Testis (tissue), 3 donors: ENCODE measurements around the gene CPNE6. TPM values are rescaled to one million over a fixed set of nuclear protein-coding genes. Genes with fewer than 3 reads are reported as not detected.

ENCODE experiments used
- DNase-seq: peaks from one replicate; pipeline ENCODE4 v3.0.0-alpha.2; 2019
- H3K27ac ChIP-seq, 2 donors: fragments of 200-600 bp; sonication (generic); one replicate each; pipeline ENCODE4 v1.5.1; 2019
- H3K27me3 ChIP-seq: fragments of 200-600 bp; sonication (generic); one replicate; pipeline ENCODE4 v1.5.1; 2019
- H3K36me3 ChIP-seq: fragments of 200-600 bp; sonication (generic); one replicate; pipeline ENCODE4 v1.5.1; 2017; ENCODE audit warnings: low read depth; ENCODE audit errors: missing control alignments
- H3K4me1 ChIP-seq: fragments of 200-600 bp; sonication (generic); one replicate; pipeline ENCODE4 v1.5.1; 2019
- H3K4me3 ChIP-seq, 2 donors: fragments of 200-600 bp; sonication (generic); one replicate each; pipeline ENCODE4 v1.5.1; 2017 to 2019
- H3K9me3 ChIP-seq: fragments of 200-600 bp; sonication (generic); one replicate; pipeline ENCODE4 v1.5.1; 2017
- CTCF ChIP-seq, 3 experiments: fragments of 450-650 bp in 2 of 3; fragments of 200-600 bp in 1 of 3; sonication (generic) in 1 of 3; IDR thresholded peaks; one replicate each; pipeline ENCODE4 v1.5.1; 2016 to 2019; ENCODE audit warnings: antibody characterized with exemption in 3 of 3, mild to moderate bottlenecking in 2 of 3, moderate library complexity in 1 of 3
- POLR2A ChIP-seq: fragments of 450-650 bp; IDR thresholded peaks from one replicate; pipeline ENCODE4 v1.6.1; 2017; ENCODE audit warnings: antibody characterized with exemption, mild to moderate bottlenecking, moderate library complexity
- WGBS, 2 donors: methylation state at CpG; one replicate each; pipeline ENCODE4 v1.1.5; 2018; 5-methylcytosine and 5-hydroxymethylcytosine counted together
- intact Hi-C: fragments of 100-400 bp; cut with DNase I; formaldehyde crosslinking; loops from one replicate; pipeline ENCODE4 v1.15.1; 2023; ENCODE audit warnings: low total_unique reads
- polyA plus RNA-seq: library from polyadenylated mRNA; stranded (reverse); fragments of 350-450 nt; fragmentation: Illumina TruSeq; extraction: RNeasy Lipid Tissue Mini Kit (QIAGEN cat#74804); gene quantifications from one replicate; pipeline ENCODE4 v1.2.3, GENCODE V29; 2014; ENCODE audit warnings: low read depth, low replicate concordance; ENCODE audit not compliant: insufficient read depth
- total RNA-seq, 2 donors: library from RNA; depleted of rRNA; stranded (reverse); fragments of >200 nt; gene quantifications; one replicate each; pipeline ENCODE4 v1.2.3, GENCODE V29; 2016

CPNE6 gene
- total and polyA plus RNA-seq, 3 donors from 2014 or later = 0.12 to 5.7 (median 0.71) TPM

GRCh38 chr14:24110060-24110459 lies 38.7 kb downstream of the CPNE6 start:
- H3K36me3 ChIP-seq = no peaks in the 10 kb centered on the region
- 89 to 92% methylated on average over 9 of the region's 9 CpGs for WGBS, 2 donors
- DNase-seq = no peak
- H3K27me3 ChIP-seq = no peaks in the 10 kb centered on the region
- TF ChIP-seq POLR2A (no peak), CTCF (IDR thresholded peaks at IDR 0.05) (no peak)
- H3K4me3 ChIP-seq = no peak overlapping the region
- no peaks in the 10 kb centered on the region for H3K9me3 ChIP-seq
- H3K27ac ChIP-seq = no peak overlapping the region
- no peaks in the 10 kb centered on the region for H3K4me1 ChIP-seq
- intact Hi-C loops = no loop called here

- Histone ChIP-seq H3K27ac (no peak overlapping the region), H3K27me3 (no peaks in the 10 kb centered on the region), H3K36me3 (no peaks in the 10 kb centered on the region), H3K4me1 (peaks cover 3% of the 10 kb centered on the region), H3K4me3 (no peak overlapping the region), H3K9me3 (no peaks in the 10 kb centered on the region)
- TF ChIP-seq CTCF (IDR thresholded peaks at IDR 0.05) (no peak), POLR2A (no peak)
- no peak for DNase-seq
- 29 to 44% methylated on average over 1 of the region's 1 CpG for WGBS, 2 donors
- intact Hi-C loops = no loop called here
Measured at GRCh38 chr14:24110523-24110922, 39.2 kb downstream of the CPNE6 start.

- peaks cover 9% of the 10 kb centered on the region for H3K4me1 ChIP-seq
- no peaks in the 10 kb centered on the region for H3K9me3 ChIP-seq
- H3K27me3 ChIP-seq = no peaks in the 10 kb centered on the region
- H3K4me3 ChIP-seq = peak overlapping the region; percentile 68 to 76
- 13 to 23% methylated on average over 10 to 15 of the region's 15 CpGs for WGBS, 2 donors
- no peaks in the 10 kb centered on the region for H3K36me3 ChIP-seq
- TF ChIP-seq CTCF (IDR thresholded peaks at IDR 0.05) (no peak), POLR2A (no peak)
- DNase-seq = peak; percentile 21
- H3K27ac ChIP-seq = peak overlapping the region; percentile 99 to 100
- intact Hi-C loops = no loop called here
Measured at GRCh38 chr14:24113379-24113800, 42.0 kb downstream of the CPNE6 start.

GRCh38 chr14:24113801-24114531 lies 42.6 kb downstream of the CPNE6 start:
- H3K9me3 ChIP-seq = no peaks in the 10 kb centered on the region
- peak; percentile 88 for DNase-seq
- no peaks in the 10 kb centered on the region for H3K27me3 ChIP-seq
- peaks cover 9% of the 10 kb centered on the region for H3K4me1 ChIP-seq
- intact Hi-C loops = no loop called here
- TF ChIP-seq POLR2A = no peak
- TF ChIP-seq CTCF (IDR thresholded peaks at IDR 0.05) = peak in 1 of 3 experiments; percentile 9
- peak overlapping the region; percentile 99 to 100 for H3K27ac ChIP-seq
- H3K36me3 ChIP-seq = no peaks in the 10 kb centered on the region
- WGBS, 2 donors = 0 to 1% methylated on average over 24 to 42 of the region's 42 CpGs
- H3K4me3 ChIP-seq = peak overlapping the region; percentile 68 to 76
